Caco-2 (cell line): ENCODE results near the gene NCOR1. TPM values are rescaled to one million over a fixed set of nuclear protein-coding genes. Genes with fewer than 3 reads are reported as not detected.
"Not testable (repeated sequence)": the region's sequence is repeated elsewhere in the genome, so short reads cannot be mapped to it uniquely, and the experiment has no call there.

Experiments used
- BruUV-seq: library from RNA; stranded (reverse); fragments of 400-500 nt; replicated peaks from 2 replicates; lab custom pipeline; 2021; lab: Mats Ljungman, UMichigan
- CTCF ChIA-PET: fragments of 300-600 bp; sonication (Branson Sonifier 250); formaldehyde crosslinking; loops from one replicate; lab custom pipeline; 2022; ENCODE audit warnings: antibody characterized with exemption; lab: Charles Lee
- POLR2A ChIA-PET: fragments of 300-600 bp; sonication (Branson Sonifier 250); formaldehyde crosslinking; loops from one replicate; lab custom pipeline; 2022; ENCODE audit warnings: antibody characterized with exemption; lab: Charles Lee
- DNase-seq, 2 experiments: peaks; one replicate each; pipeline versions ENCODE4 v3.0.0 to v3.0.0-alpha.2; 2020 to 2022
- H3K27me3 ChIP-seq: replicated peaks from 2 replicates; pipeline ENCODE4 v1.6.0; 2011; ENCODE audit warnings: low read length; ENCODE audit not compliant: control insufficient read depth, insufficient read depth
- H3K36me3 ChIP-seq: 2 replicates; pipeline ENCODE4 v1.5.1; 2011; ENCODE audit warnings: low read length; ENCODE audit not compliant: control insufficient read depth, insufficient read depth
- H3K4me1 ChIP-seq: fragments of 250-450 bp; sonication (Bioruptor Pico); 2 replicates; pipeline ENCODE4 v1.5.1; 2020; ENCODE audit warnings: mild to moderate bottlenecking
- H3K4me3 ChIP-seq: 2 replicates; pipeline ENCODE4 v1.5.1; 2011; ENCODE audit warnings: low read depth, mild to moderate bottlenecking, control low read depth, low read length
- H3K9me3 ChIP-seq: fragments of 250-450 bp; sonication (Bioruptor Pico); 2 replicates; pipeline ENCODE4 v1.5.1; 2020; ENCODE audit warnings: mild to moderate bottlenecking, moderate library complexity
- H3K27ac Mint-ChIP-seq: one replicate; pipeline ENCODE4 v1.8.0; 2022; ENCODE audit warnings: mixed read lengths; ENCODE audit not compliant: unreplicated experiment
- H3K27me3 Mint-ChIP-seq: one replicate; pipeline ENCODE4 v1.8.0; 2022; ENCODE audit warnings: mixed read lengths; ENCODE audit not compliant: insufficient read depth, unreplicated experiment
- H3K36me3 Mint-ChIP-seq: one replicate; pipeline ENCODE4 v1.8.0; 2022; ENCODE audit warnings: mild to moderate bottlenecking, mixed read lengths; ENCODE audit not compliant: insufficient read depth, unreplicated experiment
- H3K4me1 Mint-ChIP-seq: one replicate; pipeline ENCODE4 v1.8.0; 2022; ENCODE audit warnings: low read depth, mixed read lengths; ENCODE audit not compliant: unreplicated experiment
- H3K4me3 Mint-ChIP-seq: one replicate; pipeline ENCODE4 v1.8.0; 2022; ENCODE audit warnings: mild to moderate bottlenecking, moderate library complexity, mixed read lengths; ENCODE audit not compliant: unreplicated experiment
- H3K9me3 Mint-ChIP-seq: one replicate; pipeline ENCODE4 v1.8.0; 2022; ENCODE audit warnings: mixed read lengths; ENCODE audit not compliant: unreplicated experiment
- intact Hi-C: fragments of 100-400 bp; cut with micrococcal nuclease; formaldehyde crosslinking; loops from one replicate; pipeline ENCODE4 v1.10.0; 2022; ENCODE audit not compliant: unreplicated experiment
- total RNA-seq: library from RNA; stranded (reverse); gene quantifications from 2 replicates; pipeline ENCODE4 v1.2.3, GENCODE V29; 2022
- TF ChIP-seq, protein P1 (sequence below), 2 experiments: fragments of 200-600 bp in 1 of 2; IDR thresholded peaks; 1 replicate in 1 of 2; 2 replicates in 1 of 2; pipeline versions ENCODE4 v1.5.1 to v1.8.0; 2011 to 2022; ENCODE audit warnings: antibody characterized with exemption in 1 of 2, control low read depth in 1 of 2, inconsistent platforms in 1 of 2, low read depth in 1 of 2, low read length in 1 of 2, mild to moderate bottlenecking in 1 of 2, moderate library complexity in 1 of 2; ENCODE audit not compliant: insufficient read depth in 1 of 2, severe bottlenecking in 1 of 2, unreplicated experiment in 1 of 2

Gene NCOR1
- total RNA-seq, 1 experiment from 2014 or later: 90.8 TPM

DNA sequence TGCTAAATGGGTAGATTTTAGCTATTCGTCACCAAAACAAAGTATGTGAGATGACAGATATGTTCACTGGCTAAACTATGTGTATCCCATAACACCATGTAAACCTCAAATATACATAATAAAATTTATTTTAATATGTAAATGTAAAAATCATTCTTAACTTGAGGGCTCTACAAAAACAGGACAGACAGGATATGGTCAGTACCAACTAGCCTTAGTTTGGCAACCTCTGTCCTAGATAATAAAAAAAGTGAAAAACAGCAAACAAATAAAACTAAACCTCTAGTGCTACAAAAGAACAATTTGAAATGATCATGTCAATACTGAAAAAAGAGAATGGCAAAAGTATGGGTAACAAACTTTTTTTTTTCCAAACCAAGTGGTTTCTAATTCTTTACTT lies 33.8 kb downstream of the NCOR1 start:
- no TSS peak for BruUV-seq
- no peak overlapping the region for H3K27ac Mint-ChIP-seq
- CTCF ChIA-PET: no interaction called here
- Histone ChIP-seq H3K27me3 (no peaks in the 10 kb centered on the region), H3K36me3 (no peaks in the 10 kb centered on the region), H3K4me3 (no peak overlapping the region), H3K4me1 (no peaks in the 10 kb centered on the region), H3K9me3 (no peaks in the 10 kb centered on the region)
- TF ChIP-seq, protein P1, sequence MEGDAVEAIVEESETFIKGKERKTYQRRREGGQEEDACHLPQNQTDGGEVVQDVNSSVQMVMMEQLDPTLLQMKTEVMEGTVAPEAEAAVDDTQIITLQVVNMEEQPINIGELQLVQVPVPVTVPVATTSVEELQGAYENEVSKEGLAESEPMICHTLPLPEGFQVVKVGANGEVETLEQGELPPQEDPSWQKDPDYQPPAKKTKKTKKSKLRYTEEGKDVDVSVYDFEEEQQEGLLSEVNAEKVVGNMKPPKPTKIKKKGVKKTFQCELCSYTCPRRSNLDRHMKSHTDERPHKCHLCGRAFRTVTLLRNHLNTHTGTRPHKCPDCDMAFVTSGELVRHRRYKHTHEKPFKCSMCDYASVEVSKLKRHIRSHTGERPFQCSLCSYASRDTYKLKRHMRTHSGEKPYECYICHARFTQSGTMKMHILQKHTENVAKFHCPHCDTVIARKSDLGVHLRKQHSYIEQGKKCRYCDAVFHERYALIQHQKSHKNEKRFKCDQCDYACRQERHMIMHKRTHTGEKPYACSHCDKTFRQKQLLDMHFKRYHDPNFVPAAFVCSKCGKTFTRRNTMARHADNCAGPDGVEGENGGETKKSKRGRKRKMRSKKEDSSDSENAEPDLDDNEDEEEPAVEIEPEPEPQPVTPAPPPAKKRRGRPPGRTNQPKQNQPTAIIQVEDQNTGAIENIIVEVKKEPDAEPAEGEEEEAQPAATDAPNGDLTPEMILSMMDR (IDR thresholded peaks at IDR 0.05; ENCODE audit: insufficient read depth in 1 of 2, low read depth in 1 of 2, low read length in 1 of 2, severe bottlenecking in 1 of 2, unreplicated experiment in 1 of 2): no peak
- peaks cover 18% of the 10 kb centered on the region for H3K36me3 Mint-ChIP-seq
- H3K4me1 Mint-ChIP-seq: no peaks in the 10 kb centered on the region
- no peak overlapping the region for H3K4me3 Mint-ChIP-seq
- no peaks in the 10 kb centered on the region for H3K27me3 Mint-ChIP-seq
- POLR2A ChIA-PET: no interaction called here
- intact Hi-C loops: no loop called here
- no peak for DNase-seq
- no peaks in the 10 kb centered on the region for H3K9me3 Mint-ChIP-seq

DNA sequence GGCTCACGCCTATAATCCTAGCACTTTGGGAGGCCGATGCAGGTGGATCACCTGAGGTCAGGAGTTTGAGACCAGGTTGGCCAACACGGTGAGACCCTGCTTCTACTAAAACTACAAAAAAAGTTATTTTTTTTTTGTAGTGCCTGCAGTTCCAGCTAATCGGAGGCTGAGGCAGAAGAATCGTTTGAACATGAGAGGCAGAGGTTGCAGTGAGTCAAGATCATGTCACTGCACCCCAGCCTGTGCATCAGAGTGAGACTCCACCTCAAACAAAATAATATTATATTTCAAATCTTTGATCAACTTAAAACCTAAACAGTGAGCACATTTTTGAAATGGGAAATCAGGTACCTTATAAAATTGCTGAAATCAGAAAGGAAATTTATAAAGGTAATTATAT lies 36.5 kb downstream of the NCOR1 start:
- Mint-ChIP-seq H3K9me3 (no peaks in the 10 kb centered on the region), H3K4me1 (no peaks in the 10 kb centered on the region), H3K36me3 (peaks cover 10% of the 10 kb centered on the region), H3K27ac (no peak overlapping the region), H3K27me3 (no peaks in the 10 kb centered on the region), H3K4me3 (no peak overlapping the region)
- ChIA-PET POLR2A (no interaction called here), CTCF (no interaction called here)
- intact Hi-C loops: no loop called here
- no peak for DNase-seq
- no peaks in the 10 kb centered on the region for H3K9me3 ChIP-seq
- no TSS peak for BruUV-seq
- no peaks in the 10 kb centered on the region for H3K4me1 ChIP-seq
- H3K27me3 ChIP-seq: no peaks in the 10 kb centered on the region
- H3K36me3 ChIP-seq: no peaks in the 10 kb centered on the region
- no peak overlapping the region for H3K4me3 ChIP-seq
- TF ChIP-seq, protein P1 (IDR thresholded peaks at IDR 0.05; ENCODE audit: insufficient read depth in 1 of 2, low read depth in 1 of 2, low read length in 1 of 2, severe bottlenecking in 1 of 2, unreplicated experiment in 1 of 2): no peak

DNA sequence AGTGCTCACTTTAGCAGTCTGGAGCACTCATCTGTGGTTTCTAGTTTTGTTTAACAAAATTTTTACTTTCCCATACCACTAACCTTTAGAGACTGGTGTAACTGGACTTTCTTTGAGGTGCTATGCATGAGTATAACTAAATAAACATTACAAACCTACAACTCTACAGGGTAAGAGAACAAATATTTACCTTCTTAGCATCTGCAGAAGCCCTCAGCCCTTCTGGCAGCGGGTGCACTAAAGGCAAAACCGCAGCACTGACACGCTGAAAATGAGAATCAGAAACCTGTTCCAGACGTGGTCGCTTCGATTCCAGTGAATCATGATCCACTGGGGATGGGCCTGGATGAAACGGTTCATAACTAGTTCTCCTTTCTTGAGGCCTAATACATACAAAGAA lies 43.7 kb downstream of the NCOR1 start:
- H3K27me3 ChIP-seq: no peaks in the 10 kb centered on the region
- no peak overlapping the region for H3K4me3 ChIP-seq
- no peak overlapping the region for H3K4me3 Mint-ChIP-seq
- H3K36me3 ChIP-seq: no peaks in the 10 kb centered on the region
- H3K4me1 ChIP-seq: no peaks in the 10 kb centered on the region
- intact Hi-C loops: no loop called here
- DNase-seq: peak in 1 of 2 experiments; percentile 8
- no peaks in the 10 kb centered on the region for H3K9me3 ChIP-seq
- CTCF ChIA-PET: no interaction called here
- POLR2A ChIA-PET: no interaction called here
- no peak overlapping the region for H3K27ac Mint-ChIP-seq
- no peaks in the 10 kb centered on the region for H3K27me3 Mint-ChIP-seq
- H3K36me3 Mint-ChIP-seq: no peaks in the 10 kb centered on the region
- H3K4me1 Mint-ChIP-seq: no peaks in the 10 kb centered on the region
- no TSS peak for BruUV-seq
- H3K9me3 Mint-ChIP-seq: no peaks in the 10 kb centered on the region
- TF ChIP-seq, protein P1 (IDR thresholded peaks at IDR 0.05; ENCODE audit: insufficient read depth in 1 of 2, low read depth in 1 of 2, low read length in 1 of 2, severe bottlenecking in 1 of 2, unreplicated experiment in 1 of 2): no peak

DNA sequence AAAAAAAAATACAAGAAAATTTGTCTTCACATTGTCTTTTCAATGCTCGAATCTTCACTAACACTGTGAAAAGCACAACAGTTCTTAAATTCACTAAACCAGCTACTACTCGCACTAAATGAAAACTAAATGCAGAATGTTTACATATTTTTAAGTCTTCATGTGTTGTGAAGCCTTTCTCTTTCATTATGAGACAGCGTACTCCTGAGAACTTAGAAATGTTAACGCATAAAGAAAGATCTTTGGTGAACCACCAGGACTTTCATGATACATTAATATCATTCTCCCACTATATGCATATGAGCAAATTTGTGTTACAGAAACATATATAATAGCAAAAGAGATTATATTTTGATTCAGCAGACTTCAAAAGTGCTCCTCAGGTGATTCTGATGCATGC lies 48.6 kb downstream of the NCOR1 start:
- H3K36me3 Mint-ChIP-seq, H3K27ac Mint-ChIP-seq, CTCF ChIA-PET, H3K9me3 ChIP-seq, H3K4me1 ChIP-seq, BruUV-seq, H3K4me3 ChIP-seq, H3K27me3 Mint-ChIP-seq, H3K27me3 ChIP-seq, H3K9me3 Mint-ChIP-seq, intact Hi-C loops, H3K36me3 ChIP-seq, POLR2A ChIA-PET, H3K4me3 Mint-ChIP-seq, H3K4me1 Mint-ChIP-seq, DNase-seq: not testable (repeated sequence)
